GM21529 (cell line): ENCODE data around the gene DAB2IP.
"Not testable (repeated sequence)": the region's sequence is repeated elsewhere in the genome, so short reads cannot be mapped to it uniquely, and the experiment has no call there.

ENCODE experiments used
- ATAC-seq: cut with Tn5 transposase; IDR thresholded peaks from one replicate; pipeline ENCODE4 v1.9.1; 2021; ENCODE audit not compliant: unreplicated experiment

Gene DAB2IP

DNA sequence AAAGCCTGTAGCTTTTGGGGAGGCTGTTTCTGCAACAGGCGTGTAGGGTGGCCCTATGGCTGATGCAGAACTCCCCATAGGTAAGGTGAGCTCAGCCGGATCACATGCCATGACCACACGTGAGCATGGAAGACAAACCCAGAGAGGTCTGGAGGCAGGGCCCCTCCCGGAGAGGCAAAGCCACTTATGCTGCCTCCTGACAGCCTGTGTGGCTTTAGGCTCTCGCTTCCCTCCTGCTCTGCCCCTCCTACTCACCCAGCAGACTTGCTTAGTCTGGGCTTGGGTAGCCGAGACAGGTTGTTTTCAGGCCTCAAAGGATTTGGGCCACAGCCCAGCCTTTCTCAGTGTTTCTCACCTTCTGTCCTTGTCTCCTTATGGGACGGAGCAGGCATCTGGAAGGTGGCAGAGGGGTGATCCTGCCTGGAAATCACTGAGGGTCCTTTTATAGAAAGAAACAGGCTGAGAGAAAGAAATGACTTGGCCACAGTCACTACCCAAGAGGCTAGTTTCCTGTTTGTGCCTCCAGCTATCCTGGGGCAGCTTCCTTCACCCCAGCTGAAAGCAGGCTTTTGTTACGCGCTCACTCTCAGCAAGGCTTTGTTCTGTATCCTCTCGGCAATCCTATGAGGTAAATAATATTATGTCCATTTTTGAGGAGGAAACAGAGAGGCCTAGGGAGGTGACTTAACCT is 89.9 kb downstream of the DAB2IP start:
- ATAC-seq: no peak

GRCh38 chr9:121741919-121742283 is 90.5 kb downstream of the DAB2IP start:
- ATAC-seq: not testable (repeated sequence)

- no peak for ATAC-seq
Observed at GRCh38 chr9:121742923-121743322, 91.5 kb downstream of the DAB2IP start.

DNA sequence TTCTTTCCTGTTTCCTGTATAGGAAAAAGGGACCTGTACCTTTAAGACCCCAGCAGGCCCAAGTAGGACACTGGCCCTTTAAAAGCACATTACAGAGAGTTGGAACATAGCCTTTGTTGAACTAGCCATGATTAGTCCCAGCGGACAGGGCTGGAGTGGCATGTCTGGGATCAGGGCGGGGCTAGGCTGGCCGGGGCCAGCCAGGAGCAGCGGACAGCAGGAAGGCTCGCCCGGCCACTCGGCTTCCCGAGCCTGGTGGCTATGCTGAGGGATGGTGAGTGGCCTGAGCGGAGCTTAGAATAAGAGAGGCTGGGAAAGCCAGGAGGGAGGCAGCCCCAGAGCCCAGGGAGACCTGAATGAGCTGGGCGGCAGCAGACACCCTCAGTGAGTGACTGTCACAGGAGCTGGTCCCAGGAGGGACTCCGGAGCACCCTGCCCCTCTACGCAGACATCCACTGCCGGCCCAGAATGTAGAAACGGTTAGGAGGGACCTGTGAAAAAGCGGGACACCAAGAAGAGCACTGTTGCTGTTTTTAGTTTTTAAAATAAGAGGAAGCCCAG is 92.1 kb downstream of the DAB2IP start:
- no peak for ATAC-seq

GRCh38 chr9:121744002-121744686 is 92.7 kb downstream of the DAB2IP start:
- ATAC-seq: no peak

GRCh38 chr9:121744687-121745395 is 93.4 kb downstream of the DAB2IP start:
- ATAC-seq: no peak

DNA sequence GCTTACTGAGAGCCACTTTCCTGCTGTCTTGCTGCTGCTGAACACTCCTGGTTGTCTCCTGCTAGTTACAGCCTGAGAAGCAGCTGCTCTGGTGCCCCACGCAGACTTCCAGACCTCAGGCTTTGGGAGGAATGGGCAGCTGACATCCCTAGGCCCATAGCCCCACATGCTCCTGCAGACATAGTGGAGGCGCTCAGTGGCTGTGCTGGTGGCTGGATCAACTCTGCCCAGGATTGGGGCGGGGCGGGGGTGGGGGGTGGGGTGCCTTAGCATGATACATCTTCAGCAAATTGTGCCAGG is 93.9 kb downstream of the DAB2IP start:
- no peak for ATAC-seq

GRCh38 chr9:121746411-121746810 is 95.0 kb downstream of the DAB2IP start:
- ATAC-seq: no peak

DNA sequence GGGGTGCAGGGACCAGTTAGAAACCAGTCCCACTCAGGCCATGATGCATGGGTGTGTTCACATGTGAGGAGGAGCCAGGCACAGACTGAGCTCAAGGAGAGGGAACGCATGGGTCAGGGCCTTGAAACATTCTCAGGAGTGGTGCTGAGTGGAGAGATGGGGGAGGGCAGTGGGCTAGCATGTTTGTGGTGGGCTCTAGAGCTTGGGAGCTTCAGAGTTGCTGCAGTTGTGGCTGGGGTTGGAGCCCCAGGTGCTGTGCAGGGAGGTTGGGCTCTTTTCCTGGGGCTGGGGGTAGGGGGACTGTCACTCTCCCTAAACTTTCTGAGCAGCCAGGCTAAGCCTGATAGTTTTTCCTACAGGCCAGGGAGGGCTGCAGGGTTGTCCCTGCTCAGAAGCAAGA is 95.4 kb downstream of the DAB2IP start:
- ATAC-seq: no peak

DNA sequence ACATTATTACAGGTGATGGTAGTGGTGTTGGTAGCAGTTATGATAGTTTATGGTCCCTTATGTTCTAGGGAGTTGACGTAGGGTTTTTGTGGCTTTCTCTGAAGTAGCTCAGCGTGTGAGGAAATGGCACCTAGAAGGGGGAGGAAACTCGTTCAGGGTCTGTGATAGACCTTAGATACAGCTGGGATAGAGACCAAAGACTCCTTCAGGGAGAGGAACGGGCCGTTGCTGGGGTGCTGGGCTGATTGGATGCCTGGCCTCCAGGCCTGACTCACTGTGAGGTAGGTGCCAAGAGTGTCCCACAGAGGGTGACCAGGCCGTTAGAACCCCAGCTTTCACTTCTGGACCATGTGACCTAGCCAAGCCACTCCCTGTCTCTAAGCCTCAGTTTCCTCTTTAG is 96.6 kb downstream of the DAB2IP start:
- ATAC-seq: no peak

DNA sequence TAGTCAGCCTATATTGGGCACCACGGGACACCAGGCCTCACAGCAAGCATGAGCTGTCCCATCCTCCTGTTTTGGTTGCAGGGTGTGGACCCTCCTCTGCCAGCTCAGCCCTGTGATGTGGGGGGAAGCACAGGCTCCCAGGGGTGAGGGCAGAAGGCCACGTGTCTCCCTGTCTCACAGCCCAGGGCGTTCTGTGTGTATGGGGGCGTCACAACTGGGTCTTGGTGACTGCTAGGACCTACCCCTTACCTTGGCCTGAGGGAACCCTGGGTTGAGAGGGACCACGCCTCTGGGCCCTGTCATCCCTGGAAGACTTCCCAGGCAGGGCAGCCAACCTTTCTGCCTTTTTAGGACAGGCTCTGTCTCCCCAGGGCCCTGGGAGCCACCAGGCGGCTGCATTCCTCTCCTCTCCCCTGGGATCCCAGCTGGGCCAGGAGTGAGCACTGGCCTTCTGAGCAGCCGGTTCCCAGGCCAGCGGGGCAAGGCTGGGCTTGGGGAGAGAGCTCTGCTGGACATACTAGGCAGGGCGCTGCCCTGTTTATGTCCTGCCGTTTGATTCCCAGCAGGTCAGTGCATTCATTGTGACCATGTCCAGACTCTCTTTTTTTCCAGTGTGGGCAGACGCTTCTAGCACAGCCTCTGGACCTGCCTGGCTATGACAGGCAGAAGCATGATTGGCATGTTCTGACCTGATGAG is 97.4 kb downstream of the DAB2IP start:
- no peak for ATAC-seq

DNA sequence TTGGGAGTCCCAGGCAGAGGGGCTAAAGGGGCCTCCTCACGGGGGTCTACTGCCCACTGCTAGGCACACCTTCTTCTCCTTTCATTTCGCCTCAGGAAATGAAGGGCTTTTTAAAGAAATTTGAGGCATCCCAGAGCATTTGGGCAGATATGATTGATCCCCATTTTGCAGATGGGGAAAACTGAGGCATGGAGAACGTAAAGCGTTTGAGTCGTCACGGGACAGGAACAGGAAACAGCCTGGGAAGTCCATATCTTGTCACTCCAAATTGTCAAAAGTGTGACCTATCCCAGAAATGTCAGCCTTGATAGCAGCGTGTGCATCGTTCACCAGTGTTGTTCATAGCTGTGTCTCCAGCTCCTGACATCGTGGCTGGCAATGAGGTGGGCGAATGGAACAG is 98.2 kb downstream of the DAB2IP start:
- no peak for ATAC-seq

- ATAC-seq: no peak
Observed at GRCh38 chr9:121750259-121750714, 98.9 kb downstream of the DAB2IP start.

DNA sequence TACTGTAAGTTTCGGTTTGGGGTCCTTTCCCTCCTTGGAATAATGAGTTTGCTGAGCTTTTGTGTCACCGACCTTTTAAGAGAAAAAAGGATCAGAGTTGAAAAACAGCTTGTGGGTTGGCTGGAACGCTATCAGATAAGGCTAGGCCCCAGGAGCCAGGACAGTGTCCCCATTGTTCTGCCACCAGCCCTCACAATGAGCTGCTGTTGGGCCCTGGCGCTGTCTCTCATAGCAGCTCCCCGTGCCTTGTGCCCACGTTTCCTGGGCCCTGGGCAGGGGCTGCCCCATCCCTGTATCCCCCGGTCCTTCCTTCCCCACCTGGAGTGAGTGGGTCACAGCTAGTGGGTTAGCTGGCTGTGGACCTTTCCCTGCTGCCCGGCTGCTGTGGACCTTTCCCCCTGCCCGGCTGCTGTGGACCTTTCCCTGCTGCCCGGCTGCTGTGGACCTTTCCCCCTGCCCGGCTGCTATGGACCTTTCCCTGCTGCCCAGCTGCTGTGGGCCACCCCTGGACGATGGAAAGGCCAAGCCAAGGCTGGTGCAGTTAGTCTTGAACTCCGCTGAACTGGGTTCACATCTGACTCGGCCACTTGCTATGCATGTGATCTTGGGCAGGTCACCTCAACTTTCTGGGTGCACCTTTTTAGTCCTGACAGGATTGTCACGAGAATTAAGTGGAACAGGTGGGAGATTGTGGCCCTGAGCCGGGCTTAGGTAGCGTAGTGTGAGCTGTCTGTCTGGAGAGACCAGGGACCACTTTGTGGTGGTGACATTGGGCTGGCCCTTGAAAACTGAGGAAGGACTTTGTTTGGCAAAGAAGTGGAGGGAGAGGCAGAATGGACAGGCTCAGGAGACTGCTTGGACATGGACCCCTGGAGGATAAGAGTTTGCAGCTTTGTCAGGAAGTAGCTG is 99.5 kb downstream of the DAB2IP start:
- no peak for ATAC-seq

GRCh38 chr9:121751686-121752445 is 100.4 kb downstream of the DAB2IP start:
- ATAC-seq: no peak

GRCh38 chr9:121752929-121753328 is 101.5 kb downstream of the DAB2IP start:
- no peak for ATAC-seq

DNA sequence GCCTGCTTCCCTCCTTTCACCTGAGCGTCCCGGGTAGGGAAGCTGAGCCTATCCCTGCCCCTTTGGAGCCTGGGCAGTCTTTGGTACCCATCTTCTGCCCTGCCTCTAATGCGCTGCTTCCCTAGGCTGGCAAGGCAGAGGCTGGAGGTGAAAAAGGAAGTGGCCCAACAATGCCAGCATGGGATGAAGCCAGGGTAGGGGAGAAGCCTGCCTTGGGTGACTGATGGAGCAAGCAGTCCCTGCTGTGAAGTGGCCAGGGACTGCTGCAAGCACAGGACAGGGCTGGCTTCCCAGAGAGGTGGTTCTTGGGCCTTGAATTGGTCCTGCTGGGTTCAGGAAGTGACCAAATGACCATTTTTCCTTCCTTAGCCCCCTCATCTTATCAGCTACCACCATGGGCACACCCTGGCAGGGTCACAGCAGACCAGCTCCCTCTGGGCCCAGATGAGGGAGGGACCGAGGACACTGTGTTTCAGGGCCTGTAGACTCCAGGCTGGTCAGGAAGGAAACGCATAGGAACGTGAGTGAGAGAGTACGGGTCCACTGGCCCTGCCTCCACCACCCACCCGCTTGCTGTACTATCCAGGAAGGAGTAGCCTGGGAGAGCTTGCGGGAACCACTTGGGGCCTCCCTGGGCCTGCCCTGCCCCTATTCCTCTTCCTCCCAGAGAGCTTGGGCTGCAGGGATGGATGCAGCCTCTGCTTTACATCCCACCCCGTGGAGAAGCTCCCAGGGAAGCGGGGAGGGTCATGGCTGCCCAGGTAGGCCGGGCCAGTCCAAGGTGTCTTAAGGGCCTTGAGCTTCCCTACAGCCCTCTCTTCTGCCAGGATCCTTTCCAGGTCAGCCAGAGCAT is 102.6 kb downstream of the DAB2IP start:
- ATAC-seq: no peak

DNA sequence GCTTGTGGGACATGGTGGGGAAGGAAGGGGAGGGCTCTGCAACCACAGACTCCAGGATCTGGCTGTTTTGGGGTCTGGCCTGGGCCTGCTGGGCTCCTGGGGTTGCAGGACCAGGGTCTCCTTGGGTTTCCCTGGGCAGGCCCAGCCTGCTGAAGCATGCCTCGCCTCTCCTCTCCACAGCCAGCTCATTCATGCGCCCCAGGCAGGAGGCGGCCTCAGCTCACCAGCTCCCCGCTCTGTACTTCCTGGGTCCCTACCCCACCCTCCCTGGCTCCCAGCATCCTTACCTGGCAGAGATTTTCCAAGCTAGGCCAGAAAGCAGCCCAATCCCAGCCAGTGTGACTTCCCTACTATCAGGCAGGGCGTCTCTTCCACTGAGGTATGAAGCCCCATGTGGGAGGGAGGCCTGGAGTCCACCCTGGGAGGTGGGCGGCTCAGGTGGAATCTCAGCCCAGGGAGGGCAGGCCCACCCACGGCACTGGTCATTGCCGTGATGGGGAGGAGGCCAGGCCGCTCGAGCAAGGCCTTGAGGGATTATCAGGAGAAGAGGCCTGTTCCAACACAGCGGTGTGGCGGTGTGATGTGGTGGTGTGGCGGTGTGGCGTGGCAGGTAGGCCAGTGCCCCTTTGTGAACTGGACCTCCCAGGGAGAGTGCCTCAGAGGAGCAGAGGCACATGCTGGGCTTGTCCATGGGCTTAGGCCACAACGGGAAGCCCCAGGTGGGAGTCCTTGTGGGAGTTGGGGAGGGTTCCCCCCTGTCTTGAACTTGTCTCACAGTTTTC is 103.4 kb downstream of the DAB2IP start:
- no peak for ATAC-seq
